ENCODE measurements around the gene MLPH.
A peak's percentile ranks its signal among the peaks of the same experiment; 100 is the strongest.

Gene MLPH

DNA sequence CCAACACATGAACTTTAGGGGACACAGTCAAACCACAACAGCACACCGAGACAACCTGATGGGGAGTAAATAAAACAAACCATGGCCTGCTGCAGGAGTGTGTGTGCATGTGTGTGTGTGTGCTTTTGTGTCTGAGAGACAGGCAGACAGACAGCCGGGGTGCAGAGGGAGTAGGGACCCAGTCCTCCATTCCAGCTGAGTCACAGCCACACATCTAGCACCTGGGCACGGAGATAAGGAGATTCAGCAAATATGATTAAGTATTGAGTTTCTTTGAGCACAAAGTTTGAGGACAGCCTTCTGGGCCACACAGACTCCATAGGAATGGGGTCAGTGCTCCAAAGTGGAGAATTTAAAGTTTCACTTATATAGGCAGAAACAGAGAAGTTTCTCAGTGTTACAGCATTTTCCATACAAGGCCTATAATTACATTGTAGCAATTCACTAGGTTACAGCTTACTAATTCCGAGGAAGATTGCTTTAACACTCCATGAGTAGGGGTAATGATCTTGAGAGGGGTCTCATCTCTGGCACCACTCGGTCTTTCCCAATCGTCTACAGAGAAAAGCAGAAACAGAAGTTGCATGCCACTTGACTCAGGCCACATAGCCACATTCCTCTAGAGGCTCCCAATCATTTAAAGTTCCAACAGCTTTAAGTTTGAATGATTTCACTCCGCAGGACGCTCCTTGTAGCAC, 48.5 kb downstream of the MLPH start:
- TF ChIP-seq, protein P1, sequence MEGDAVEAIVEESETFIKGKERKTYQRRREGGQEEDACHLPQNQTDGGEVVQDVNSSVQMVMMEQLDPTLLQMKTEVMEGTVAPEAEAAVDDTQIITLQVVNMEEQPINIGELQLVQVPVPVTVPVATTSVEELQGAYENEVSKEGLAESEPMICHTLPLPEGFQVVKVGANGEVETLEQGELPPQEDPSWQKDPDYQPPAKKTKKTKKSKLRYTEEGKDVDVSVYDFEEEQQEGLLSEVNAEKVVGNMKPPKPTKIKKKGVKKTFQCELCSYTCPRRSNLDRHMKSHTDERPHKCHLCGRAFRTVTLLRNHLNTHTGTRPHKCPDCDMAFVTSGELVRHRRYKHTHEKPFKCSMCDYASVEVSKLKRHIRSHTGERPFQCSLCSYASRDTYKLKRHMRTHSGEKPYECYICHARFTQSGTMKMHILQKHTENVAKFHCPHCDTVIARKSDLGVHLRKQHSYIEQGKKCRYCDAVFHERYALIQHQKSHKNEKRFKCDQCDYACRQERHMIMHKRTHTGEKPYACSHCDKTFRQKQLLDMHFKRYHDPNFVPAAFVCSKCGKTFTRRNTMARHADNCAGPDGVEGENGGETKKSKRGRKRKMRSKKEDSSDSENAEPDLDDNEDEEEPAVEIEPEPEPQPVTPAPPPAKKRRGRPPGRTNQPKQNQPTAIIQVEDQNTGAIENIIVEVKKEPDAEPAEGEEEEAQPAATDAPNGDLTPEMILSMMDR (conservative IDR thresholded peaks at IDR 0.05): no peak
- no peak for TF ChIP-seq ZFX (IDR thresholded peaks at IDR 0.05)

DNA sequence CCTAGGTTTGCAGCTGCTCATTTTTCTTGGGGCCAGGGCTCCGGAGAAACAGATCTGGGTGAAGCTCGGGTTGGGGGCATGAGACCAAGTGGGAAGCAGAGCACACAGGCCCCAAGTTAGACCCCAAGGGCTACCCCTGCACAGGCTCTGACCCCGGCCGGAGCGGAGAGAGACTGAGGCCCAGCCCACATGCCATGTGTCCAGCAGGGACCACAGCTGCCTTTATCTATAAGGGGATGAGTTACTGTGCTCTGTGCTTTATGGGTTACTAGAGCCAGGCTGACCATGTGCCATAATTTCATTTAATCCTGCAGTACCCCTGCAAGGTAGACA, 49.0 kb downstream of the MLPH start:
- H3K27ac ChIP-seq: no peak overlapping the region
- TF ChIP-seq, protein P1 (conservative IDR thresholded peaks at IDR 0.05): no peak
- no peak for TF ChIP-seq ZFX (IDR thresholded peaks at IDR 0.05)

More for the DNA sequence above, 48.5 kb downstream of the MLPH start:
- no peak overlapping the region; the same call in 1 of the 2 replicates for H3K27ac ChIP-seq

DNA sequence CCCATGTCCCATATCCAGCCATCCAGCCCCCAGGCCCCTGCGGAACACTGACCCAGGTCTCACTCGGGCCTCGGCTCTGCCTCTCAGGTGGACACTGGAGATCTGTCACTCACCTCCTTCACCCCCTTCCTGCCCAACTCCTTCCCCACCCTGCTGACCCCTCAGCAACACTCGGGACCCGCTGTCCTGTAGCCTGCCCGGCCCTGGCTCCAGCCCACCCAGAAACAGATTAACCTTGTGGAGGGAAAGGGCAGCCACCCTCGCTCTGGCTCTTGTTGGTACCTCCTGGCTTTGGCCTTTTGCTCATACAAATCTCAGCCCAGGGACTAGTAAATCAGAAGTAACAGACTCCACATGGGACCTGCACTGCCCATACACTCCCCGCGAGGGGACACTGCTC, 49.6 kb downstream of the MLPH start:
- H3K27ac ChIP-seq: no peak overlapping the region

DNA sequence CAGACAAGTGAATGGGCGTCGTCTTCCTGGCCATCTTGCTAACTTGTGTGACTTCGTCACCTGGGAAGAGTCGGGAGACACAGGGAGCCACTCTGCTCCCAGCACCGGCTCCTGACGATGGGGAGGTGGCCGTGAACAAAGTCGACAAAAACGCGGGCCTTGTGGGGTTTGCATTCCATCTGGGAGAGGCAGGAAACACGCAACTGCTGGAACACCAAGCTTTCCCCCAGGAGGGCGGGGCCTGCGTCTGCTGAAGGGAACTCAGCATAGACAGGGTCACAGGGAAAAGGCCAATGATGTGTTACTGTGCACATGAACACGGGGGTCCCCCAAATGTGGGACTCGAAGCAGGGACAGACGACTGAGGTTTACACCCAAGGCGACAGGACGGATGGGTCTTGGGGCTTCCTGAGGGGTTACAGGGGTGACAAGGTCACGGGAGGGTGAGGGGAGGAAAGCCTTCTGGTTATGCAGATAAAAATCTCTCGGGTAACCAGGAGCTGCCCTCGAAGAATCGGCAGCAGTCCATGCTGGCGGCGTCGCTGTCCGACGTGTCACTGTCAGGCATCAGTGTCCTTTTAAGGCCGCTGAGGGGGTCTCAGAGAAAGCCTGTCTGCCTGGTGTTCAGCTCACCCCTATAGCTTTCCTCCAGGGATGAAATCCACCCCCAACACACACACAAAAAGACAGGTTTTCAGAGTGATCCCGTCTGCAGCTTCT, 51.1 kb downstream of the MLPH start:
- H3K27ac ChIP-seq: no peak overlapping the region
- no peak for TF ChIP-seq ZFX (IDR thresholded peaks at IDR 0.05)
- TF ChIP-seq, protein P1 (conservative IDR thresholded peaks at IDR 0.05): no peak

More for the DNA sequence above, 49.6 kb downstream of the MLPH start:
- TF ChIP-seq, protein P1 (conservative IDR thresholded peaks at IDR 0.05): no peak
- TF ChIP-seq ZFX (IDR thresholded peaks at IDR 0.05): no peak

DNA sequence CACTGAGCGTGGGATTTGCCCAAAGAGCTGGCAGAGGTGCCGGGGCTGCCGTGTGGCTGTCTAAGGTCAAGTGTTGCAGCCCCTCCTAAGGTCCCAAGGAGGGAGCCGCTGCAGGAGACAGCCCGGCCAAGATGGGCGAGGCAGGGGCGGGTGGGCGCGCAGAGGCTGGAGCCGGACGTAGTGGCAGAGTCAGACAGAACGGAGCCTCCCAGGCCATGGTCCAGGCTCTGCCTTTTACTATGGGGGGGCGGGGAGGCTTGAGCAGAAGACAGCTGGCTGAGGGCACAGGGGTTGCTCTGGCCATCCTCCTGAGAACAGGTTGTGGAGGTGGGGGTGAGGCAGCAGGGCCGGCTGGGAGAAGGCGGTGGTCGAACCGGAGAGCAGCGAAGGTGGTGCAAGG, 51.9 kb downstream of the MLPH start:
- TF ChIP-seq, protein P1 (conservative IDR thresholded peaks at IDR 0.05): no peak
- no peak for TF ChIP-seq ZFX (IDR thresholded peaks at IDR 0.05)
- H3K27ac ChIP-seq: no peak overlapping the region

DNA sequence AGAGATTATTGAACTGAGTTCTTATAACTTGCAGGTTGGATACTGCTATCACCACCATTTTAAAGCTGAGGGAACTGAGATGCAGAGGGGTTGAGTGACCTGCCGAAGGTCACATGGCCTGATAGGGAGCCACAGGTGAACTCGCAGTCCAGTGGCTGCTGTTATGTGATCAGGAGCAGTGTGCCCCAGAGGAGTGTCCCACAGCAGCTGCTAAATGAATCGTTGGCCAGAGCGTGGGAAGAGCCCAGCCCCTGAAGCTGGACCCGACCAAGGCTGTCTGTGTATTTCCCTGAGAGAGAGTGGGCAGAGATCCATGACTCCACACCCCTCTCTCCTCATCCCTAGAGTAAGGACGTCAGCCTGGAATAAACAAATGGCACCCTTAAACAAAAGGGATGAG, 52.6 kb downstream of the MLPH start:
- TF ChIP-seq ZFX (IDR thresholded peaks at IDR 0.05): no peak
- TF ChIP-seq, protein P1 (conservative IDR thresholded peaks at IDR 0.05): no peak

DNA sequence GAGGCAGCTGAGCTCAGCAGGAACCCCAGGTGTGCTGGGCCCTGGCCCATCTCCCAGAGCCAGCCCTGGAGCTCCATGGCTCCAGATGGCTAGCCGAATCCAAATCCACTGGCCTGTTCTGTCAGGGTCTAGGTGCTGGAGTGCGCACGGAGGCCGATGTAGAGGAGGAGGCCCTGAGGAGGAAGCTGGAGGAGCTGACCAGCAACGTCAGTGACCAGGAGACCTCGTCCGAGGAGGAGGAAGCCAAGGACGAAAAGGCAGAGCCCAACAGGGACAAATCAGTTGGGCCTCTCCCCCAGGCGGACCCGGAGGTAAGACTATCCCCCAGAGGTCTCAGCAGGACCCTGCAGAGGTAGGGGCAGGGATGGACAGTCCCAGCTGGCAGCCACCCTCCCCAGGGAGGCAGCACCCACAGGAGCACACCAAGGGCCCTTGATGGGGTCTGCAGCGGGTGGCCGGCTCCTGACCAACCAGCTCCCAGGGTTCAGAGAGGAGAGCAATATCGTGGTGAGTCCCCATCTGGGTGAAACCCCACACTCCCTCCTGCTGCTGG, 53.2 kb downstream of the MLPH start:
- TF ChIP-seq, protein P1 (conservative IDR thresholded peaks at IDR 0.05): no peak
- no peak for TF ChIP-seq ZFX (IDR thresholded peaks at IDR 0.05)
- peak overlapping the region; percentile 26; the same call in 1 of the 2 replicates for H3K27ac ChIP-seq

More for the DNA sequence above, 52.6 kb downstream of the MLPH start:
- no peak overlapping the region for H3K27ac ChIP-seq

Data from C4-2B (cell line).